IPS-NIHi11 (cell line): ENCODE data around the gene PTPN14.
"Not testable (repeated sequence)": the region's sequence is repeated elsewhere in the genome, so short reads cannot be mapped to it uniquely, and the experiment has no call there.

ENCODE experiments used
- DNase-seq: peaks from one replicate; pipeline ENCODE4 v3.0.0; 2012; ENCODE audit warnings: mixed read lengths, low spot score

Gene PTPN14

DNA sequence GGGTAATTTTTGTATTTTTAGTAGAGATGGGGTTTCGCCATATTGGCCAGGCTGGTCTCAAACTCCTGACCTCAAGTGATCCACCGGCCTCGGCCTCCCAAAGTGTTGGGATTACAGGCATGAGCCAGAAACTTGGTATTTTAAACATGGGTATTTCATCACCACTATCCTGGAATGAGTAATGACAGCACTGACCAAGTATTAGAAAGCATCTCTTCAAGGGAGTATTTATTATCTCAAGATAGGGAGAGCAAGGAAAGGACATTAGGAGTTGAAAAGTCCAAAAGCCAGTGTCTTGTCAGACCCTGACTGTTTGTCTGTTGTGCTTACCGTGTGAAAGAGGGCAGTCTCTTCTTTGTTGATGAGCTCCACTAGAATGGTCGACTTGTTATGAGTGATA, 156.8 kb downstream of the PTPN14 start:
- DNase-seq: not testable (repeated sequence)

DNA sequence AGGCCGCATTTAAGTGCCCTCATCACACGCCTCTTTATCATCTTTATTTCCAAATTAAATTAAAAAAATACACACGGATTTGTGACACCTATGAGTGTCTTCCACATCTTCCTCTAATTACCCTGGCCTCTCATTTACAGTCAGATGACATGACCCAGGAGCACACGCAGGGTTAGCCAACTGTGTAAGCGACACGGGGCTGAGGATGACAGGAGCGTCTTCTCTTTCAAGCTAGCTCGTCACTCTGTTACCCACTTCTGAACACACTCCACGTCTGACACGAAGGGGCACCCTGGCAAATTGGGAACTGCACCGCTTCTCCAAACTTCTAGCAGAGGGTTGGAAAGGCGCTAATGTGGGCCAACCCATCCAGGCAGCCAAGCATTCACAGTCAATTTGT, 158.3 kb downstream of the PTPN14 start:
- no peak for DNase-seq

DNA sequence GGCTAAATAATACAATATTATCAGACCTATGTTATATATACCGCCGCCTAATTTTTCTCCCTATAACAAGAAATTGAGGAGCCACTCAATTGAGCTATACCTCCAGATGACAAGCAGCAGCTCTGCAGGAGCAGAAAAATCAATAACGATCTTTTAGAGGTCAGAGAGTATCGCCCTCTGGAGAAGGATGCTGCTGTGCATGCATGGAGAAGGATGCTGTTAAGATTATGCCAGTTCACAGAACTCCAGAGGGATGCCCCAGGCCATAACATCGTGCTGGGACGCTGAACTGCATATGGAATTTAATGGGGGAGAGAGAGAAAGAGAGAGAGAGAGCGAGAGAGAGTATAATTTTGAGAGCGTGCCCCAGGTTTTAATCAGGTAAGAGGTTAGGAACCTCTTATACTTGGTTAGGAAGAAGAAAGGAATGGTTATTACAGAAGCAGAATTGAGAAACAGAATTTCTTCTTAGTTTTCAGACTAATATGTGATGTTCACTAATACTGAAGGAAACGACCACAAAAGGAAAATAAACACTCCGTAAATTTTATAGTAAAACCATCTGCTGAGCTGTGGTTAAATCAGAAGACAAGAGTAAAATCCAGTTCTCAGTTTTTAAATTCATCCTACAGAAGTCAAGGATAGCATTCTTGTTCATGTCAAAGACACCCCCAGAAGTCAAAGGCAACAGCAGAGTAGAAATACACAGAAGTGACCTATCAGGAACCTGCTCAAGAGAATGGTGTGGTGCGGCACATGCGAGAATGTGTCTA, 159.3 kb downstream of the PTPN14 start:
- DNase-seq: no peak

DNA sequence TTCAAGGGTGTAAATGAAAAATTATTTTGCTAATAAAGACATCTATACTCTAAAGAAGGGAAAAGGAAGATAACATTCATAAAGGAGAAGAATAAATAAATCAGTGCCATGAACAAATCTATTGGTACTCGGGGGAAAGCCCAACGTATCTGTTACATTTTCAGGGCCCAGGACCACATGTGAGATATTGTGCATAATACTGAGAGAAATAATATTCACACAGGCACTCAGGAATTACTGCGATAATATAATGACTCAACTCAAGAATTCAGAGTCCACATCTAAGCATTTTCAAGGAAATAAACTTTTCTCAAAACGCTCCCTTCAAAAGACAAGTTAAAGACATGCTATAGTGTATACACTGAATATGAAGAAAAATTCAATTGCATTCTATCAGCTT, 161.7 kb downstream of the PTPN14 start:
- DNase-seq: no peak

DNA sequence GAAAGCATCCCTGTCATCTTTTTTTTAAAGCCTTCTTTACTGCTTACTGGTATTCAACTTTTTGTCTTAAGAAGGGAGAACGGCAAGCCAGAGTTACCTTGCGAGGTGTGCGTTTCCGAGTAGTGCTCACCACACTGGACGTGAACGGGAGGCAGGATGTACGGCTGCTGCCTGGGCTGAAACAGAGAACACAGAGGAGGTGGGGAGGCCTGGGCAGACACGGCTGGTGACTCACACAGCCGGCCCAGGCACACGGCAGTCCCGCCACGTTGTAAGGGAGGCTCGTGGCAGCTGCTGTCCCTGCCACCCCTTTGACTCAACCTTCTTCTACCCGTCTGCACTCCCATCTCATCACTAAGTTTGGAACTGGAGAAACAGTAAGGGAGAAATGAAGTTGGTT, 164.7 kb downstream of the PTPN14 start:
- DNase-seq: no peak

DNA sequence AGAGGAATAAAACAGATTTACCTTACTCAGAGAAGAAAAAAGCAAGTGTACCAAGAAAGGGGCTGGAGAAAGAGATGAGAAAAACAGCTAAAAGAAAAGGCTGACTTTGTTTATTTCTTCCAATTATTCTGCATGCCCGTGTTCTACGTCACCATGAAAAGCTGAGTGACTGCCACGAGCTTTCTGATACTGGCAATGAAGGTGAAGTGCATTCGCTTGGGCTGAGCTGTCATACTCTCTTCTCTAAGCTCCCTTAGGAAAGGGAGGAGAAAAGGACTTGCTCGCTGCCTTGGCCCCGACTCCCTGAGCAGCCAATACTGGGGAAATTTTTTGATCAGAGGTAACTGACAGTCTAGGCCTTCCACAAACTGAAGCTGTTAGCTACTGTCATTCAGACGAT, 165.1 kb downstream of the PTPN14 start:
- DNase-seq: no peak

DNA sequence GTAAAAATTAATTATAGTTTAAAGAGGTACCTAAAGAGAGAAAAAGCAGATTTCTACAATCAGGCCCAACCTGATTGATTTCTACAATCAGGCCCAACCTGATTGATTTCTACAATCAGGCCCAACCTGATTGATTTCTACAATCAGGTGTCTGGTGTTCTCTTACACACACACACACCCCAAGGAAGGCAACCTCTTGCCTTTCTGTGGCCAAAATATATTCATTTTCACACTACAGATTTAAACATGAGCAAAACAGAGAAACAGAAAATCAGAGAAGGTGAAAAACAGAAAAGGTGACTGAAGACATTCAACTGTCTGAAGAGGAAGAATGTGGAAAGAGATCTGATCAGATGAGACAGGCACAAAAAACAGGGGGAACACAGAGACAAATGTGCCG, 166.0 kb downstream of the PTPN14 start:
- DNase-seq: no peak

DNA sequence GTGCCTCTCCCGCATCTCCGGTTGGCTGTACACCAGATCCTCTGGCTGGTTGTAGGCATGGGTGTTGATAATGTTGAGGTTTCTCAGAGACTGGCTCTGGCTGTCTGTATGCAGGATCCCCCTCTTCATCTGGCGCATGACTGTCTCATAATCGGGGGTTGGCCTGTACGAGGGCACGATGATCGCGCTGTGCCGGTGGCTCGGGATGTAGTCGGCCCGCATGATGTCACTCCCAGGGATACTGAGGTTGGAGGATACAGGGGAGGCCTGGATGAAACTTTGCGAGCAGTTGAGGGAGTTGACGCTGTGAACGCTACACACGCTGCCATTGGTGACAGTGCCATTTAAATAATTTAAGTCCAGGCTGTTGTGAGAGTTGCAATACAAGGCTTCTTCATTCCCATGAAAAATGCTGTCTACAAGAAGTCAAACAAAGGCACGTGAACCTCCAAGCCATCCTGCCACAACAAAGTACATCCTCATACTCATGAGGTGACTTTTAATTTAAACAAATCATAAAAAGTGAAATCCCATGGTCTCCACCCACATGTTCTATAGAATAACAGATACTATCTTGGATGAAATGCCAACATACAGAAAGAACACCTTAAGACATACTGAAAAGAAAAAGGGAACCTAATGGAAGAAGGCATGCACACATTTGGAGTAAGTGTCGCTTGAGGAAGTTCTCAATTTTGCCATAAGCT, 166.9 kb downstream of the PTPN14 start:
- DNase-seq: no peak

DNA sequence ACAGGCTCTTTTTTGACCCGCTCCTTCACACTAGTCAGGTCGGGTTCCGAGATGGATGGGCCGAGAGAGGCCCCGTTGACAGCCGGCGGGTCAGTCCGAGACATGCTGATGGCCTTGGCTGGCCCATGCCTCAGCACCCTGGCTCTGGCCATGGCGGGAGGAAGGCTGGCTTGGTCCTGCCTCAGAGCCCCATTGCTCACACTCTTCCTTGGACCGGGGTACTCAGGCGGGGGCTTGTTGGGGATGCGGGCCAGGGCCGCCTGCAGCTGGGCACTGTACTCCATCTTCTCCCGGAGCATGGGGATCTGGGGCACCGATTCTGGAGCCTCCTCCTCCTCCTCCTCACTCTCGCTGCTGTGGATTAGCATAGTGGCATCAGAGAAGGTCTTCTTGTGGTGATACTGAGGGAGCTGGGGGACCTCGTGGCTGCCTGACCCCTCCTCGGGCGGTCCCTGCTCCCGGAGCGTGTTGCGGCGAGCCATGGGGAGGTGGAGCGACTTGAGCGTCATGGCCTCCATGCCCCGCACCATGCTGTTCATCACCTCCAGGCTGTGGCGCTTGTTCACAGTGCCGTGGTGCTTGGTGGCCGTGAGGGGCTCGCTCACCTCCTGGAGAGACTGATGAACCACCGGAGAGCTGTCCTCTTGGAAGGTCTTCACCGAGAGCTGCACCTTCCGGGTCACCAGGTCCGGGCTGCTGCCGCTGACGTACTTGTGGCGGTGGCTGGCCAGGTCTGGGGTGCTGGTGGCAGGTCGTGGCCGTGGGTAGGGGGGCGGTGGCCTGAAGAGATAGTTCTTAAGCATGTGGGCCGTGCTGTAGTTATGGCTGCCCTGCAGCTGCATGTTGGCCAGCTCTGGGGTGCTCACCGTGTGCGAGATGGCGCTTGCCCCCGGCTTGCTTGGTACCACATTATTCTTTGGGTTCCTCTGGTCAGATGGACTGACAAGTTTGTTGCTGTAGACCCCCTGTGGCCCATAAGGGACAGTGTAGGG, 167.7 kb downstream of the PTPN14 start:
- DNase-seq: no peak

DNA sequence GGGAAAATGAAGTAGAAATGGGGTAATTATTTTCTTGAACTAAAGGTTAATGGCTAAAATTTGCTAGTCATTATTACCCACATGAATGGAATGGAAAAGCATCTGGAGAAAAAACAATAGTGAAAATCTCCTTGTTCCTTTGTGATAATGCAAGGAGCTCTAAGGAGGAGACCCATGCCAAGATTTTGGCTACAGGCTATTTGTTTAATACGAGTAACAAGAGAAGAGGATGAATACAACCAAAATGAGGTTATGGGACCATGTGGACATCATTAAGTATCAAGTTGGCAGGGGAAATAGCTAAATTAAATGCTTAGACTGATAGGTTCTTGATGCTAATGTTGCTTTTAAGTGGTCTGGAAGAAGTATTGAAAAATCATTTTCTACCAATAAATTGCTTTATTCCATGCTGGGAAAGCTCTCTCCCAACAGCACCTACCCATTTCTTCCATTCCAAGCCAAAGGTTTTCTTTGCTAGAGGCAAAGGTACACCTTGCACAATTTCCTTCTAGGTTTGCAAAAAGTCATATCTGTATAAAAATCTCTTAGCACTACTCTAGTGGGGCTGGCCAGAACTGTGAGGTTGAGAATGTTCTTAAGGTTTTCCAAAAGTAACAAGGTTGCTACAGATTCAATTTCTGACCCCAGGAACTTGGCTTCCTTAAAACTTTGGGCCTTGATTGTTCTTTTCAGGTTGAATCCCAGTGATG, 170.3 kb downstream of the PTPN14 start:
- no peak for DNase-seq

DNA sequence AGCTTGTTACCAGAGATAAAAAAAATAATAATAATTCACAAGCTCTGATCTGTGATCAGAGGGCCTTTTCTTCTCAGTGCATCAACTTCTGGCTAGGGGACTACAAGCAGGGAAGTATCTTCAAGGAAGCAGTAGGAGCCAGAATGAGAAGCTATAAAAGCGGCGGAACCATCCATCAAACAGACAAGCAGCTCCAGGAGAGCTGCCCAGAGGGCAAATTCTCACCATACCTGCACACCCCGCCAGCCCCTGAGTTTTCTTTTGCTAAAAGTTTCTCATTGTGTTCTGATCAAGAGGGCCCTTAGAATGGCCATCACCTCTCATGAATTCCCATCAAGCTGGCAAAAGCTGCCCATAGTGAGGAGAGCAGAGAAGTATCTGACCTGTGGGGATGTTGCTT, 171.0 kb downstream of the PTPN14 start:
- DNase-seq: peak; percentile 35

DNA sequence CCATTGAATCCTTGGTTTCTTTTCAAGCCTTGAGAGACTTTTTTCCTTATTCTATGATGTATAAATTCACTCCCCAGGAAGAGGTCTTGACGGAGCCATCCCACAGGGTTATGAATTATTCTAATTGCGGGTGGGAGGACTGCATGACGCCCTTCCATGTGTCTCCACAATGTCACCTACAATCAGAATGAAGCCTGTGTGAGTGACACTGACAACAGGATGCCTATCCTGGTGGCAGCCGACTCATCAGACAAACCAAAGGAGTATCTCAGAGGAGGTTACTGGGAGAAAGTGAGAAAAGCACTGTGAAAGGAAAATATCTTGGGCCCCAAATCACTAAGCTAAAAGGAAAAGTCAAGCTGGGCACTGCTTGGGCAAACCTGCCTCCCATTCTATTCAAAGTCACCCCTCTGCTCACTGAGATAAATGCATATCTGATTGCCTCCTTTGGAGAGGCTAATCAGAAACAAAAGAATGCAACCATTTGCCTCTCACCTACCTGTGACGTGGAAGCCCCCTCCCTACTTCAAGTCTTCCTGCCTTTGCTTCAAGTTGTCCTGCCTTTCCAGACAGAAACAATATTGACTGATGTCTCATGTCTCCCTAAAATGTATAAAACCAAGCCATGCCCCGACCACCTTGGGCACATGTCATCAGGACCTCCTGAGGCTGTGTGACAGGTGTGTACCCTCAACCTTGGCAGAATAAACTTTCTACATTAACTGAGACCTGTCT, 172.0 kb downstream of the PTPN14 start:
- DNase-seq: no peak

DNA sequence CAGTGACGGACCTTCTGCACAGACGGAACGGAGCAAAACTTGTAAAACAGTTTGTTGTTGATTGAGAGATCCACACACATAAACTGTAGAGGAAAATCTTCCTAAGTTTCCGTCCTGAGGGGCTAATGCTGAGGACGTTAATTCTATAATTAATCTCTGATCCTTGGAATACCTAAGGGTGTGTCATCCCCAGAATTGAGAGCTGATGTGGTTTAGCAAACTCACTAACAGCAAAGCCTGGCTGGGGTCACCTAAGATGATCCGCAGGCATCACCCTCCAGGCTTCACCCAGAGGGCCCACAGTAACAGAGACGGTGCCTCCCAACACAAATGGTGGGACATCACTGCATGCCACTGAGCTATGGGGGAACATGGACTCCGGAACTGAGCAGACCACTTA, 172.9 kb downstream of the PTPN14 start:
- no peak for DNase-seq

DNA sequence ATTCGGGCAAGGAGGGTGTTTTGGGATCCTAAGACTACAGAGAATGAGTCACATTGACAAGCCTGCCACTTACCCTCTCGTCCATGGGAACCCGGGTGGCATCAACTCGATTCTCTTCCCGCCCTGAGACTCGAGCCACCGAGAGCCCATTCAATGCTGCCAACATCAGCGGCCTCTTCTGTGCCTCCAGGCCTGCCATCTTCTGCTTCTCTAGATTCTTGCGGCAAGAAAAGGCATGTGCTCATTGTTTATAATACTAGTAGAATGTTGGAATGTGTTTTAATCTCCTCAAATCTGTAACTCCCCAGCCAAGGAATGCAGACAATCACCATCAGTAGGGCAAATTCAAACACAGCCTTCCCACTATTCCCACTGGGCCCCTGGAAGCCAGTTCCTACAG, 173.5 kb downstream of the PTPN14 start:
- no peak for DNase-seq

DNA sequence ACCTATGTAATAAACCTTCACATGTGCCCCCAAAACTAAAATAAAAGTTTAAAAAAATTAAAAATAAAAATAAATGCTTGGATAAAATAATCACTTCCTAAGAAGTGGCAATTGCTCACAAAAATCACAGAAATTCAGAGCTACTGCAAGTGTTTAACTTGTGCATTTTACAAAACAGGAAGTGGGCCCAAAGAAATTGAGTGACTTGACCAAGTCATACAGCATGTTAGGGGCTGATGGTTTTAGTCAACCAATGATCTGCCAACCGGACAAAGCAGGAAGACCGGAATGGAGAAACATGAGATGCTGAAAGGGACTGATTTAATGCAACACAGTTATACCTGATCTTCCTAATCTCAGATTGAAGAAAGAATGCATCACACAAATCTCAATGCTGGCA, 173.9 kb downstream of the PTPN14 start:
- no peak for DNase-seq

DNA sequence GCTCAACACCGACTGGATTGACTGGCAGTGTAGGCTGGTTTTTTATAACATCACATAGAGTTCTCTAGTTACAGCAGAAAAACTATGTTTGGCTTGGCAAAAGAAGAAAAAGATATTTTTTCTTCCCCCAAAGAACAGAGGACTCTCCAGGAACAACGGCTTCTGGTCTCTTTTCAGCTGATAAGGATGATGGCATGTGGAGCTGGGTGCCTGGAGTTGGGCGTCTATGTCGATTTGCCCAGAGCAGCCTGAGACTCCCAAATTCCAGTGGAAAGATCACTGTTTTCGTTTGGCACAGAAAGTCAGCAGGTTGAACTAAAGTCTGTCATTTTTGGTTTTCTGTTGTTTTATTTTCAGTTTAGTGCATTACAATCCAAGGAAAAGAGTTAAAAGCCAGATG, 179.3 kb downstream of the PTPN14 start:
- no peak for DNase-seq

DNA sequence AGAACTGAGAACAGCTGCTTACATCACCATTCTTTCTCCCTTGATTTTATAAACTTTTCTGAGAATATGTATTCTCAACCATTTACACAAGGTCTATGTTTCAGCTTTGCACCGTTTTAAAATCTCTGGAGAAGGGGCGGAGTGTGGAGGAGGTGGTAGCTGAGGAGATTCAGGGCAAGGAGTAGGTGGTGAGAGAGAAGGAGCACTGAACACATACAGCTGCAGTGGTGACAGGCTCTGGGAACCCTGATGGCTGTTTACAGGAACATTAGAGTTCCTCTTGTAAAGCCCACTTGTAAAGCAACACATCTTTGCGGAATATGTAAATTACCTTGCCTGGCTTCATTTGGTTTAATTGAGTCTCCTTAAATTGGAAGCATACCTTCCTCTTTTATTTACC, 180.8 kb downstream of the PTPN14 start:
- DNase-seq: no peak

DNA sequence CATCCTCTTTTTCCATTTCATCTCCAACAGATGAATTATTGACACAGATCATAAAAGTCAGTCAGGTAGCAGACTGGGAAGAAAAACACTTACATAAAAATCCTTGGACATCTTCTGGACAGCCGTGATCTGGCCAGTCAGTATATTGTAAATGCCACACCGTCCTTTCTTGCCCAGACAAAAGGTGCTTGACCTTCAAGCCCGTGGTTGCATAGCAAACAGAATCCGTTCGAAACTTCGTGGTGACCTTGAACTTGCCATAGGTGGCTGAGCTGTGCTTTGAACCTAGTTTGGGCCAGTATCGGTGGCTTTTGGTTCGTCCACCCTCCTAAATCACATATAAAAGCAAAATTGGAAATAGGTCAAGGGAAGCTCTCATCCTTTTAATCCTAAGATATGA, 182.0 kb downstream of the PTPN14 start:
- no peak for DNase-seq

DNA sequence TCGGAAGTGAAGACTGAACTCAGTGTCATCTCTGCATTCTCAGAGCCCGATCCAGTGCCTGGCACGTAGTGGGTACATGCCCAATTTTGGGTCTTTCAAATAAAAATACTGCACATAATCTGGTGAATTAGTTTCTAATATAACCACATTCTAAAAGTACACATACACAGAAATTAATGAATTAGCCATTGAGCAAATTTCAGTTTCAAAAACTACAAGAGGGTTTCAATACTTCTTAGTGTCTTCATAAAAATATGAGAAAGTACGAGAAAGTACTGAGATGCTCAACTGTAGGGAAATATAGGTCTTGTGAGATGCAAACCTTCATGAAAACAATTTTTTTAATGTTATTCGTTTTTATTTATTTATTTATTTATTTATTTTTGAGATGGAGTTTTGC, 183.6 kb downstream of the PTPN14 start:
- DNase-seq: no peak

DNA sequence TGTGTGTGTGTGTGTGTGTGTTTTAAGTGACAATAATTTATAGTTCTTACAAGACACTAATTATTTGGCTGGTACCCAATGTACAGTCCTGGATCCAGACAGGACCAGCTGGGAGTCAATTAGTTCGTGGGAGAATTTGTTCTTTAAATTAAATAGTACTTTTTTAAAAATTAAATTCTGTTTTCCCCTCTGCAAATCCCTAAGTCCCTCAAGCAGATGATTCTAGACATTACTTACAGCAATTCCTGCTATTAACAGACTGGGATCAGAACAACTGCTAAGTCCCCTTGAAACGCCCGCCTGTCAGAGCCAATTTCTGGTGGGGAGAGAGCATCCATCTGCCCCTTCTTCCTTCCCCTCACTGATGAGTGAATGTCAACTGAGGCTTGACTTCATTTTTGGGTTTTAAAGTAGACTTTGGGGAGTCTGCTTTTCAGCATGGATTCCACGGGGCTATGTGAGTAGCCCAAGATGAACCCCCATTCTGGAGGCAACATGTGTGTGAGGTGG, 186.6 kb downstream of the PTPN14 start:
- no peak for DNase-seq

DNA sequence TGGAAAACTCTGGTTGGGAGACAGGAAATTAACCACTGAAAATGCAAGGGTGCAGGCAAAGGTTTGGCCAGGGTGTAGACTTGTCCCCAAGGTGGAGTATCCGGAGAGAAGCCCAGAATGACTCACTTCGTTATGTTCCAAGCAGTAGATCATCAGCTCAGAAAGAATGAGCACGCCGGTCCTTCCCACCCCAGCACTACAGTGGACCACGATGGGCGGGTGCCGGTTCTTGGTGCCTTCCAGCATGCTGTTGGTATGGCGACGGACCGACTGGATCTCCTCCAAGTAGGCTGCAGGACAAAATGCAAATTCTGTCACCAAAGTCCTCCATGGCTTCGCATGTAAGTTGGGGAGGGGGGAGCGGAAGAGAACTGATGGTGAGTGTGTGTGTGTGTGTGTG, 187.0 kb downstream of the PTPN14 start:
- no peak for DNase-seq
